Neural cell (in vitro differentiated cells): ENCODE results near the gene PLPP1. TPM values are rescaled to one million over a fixed set of nuclear protein-coding genes. Genes with fewer than 3 reads are reported as not detected.
"Not testable (repeated sequence)": the region's sequence is repeated elsewhere in the genome, so short reads cannot be mapped to it uniquely, and the experiment has no call there.

Experiments used
- H2AFZ ChIP-seq: fragments of 200-600, 300-800 bp; sonication (generic), shearing (Covaris generic); 2 replicates; pipeline ENCODE4 v1.6.0; 2014; ENCODE audit warnings: low read depth, mild to moderate bottlenecking, antibody characterized with exemption, low read length, moderate library complexity
- H3F3A ChIP-seq: fragments of 200-600 bp; shearing (Covaris generic); 2 replicates; pipeline ENCODE4 v1.6.1; 2016; ENCODE audit warnings: mild to moderate bottlenecking, moderate library complexity, mixed read lengths, antibody characterized with exemption, low read length; ENCODE audit not compliant: insufficient read depth, poor library complexity, severe bottlenecking
- H3K27ac ChIP-seq: fragments of 200-600, 300-800 bp; sonication (generic), shearing (Covaris generic); 2 replicates; pipeline ENCODE4 v1.5.1; 2014; ENCODE audit warnings: mild to moderate bottlenecking, low read length, moderate library complexity
- H3K27me3 ChIP-seq: fragments of 300-800, 200-600 bp; sonication (generic), shearing (Covaris generic); 2 replicates; pipeline ENCODE4 v1.6.0; 2014; ENCODE audit warnings: mild to moderate bottlenecking, low read depth, low read length, moderate library complexity; ENCODE audit not compliant: insufficient read depth
- H3K36me3 ChIP-seq: fragments of 300-800, 200-600 bp; sonication (generic), shearing (Covaris generic); 2 replicates; pipeline ENCODE4 v1.5.1; 2014; ENCODE audit warnings: mild to moderate bottlenecking, antibody characterized with exemption, low read length, moderate library complexity; ENCODE audit not compliant: insufficient read depth
- H3K4me2 ChIP-seq: fragments of 300-800, 200-600 bp; sonication (generic), shearing (Covaris generic); 2 replicates; pipeline ENCODE4 v1.6.0; 2014; ENCODE audit warnings: mild to moderate bottlenecking, low read length
- H3K4me3 ChIP-seq: fragments of 300-800, 200-600 bp; sonication (generic), shearing (Covaris generic); 2 replicates; pipeline ENCODE4 v1.5.1; 2014; ENCODE audit warnings: mild to moderate bottlenecking, low read length, moderate library complexity
- H3K79me2 ChIP-seq: fragments of 200-600 bp; shearing (Covaris generic); replicated peaks from 2 replicates; pipeline ENCODE4 v1.6.0; 2014; ENCODE audit warnings: mild to moderate bottlenecking, low read length, moderate library complexity; ENCODE audit not compliant: insufficient read depth
- H3K9ac ChIP-seq: fragments of 300-800, 200-600 bp; sonication (generic), shearing (Covaris generic); 2 replicates; pipeline ENCODE4 v1.6.1; 2016; ENCODE audit warnings: mild to moderate bottlenecking, low read length, mixed read lengths
- H3K9me2 ChIP-seq: fragments of 200-600 bp; shearing (Covaris generic); 2 replicates; pipeline ENCODE4 v1.6.1; 2016; ENCODE audit warnings: mild to moderate bottlenecking, low read length, mixed read lengths; ENCODE audit not compliant: insufficient read depth
- H3K9me3 ChIP-seq: fragments of 200-600, 300-800 bp; sonication (generic), shearing (Covaris generic); 2 replicates; pipeline ENCODE4 v1.6.1; 2016; ENCODE audit warnings: mild to moderate bottlenecking, mixed run types, low read length, moderate library complexity, mixed read lengths
- H4K20me1 ChIP-seq: fragments of 200-600 bp; shearing (Covaris generic); 2 replicates; pipeline ENCODE4 v1.6.1; 2016; ENCODE audit warnings: mild to moderate bottlenecking, mixed run types; ENCODE audit not compliant: insufficient read depth
- EP300 ChIP-seq: fragments of 450-650 bp; conservative IDR thresholded peaks from 2 replicates; pipeline ENCODE4 v1.6.1; 2014; ENCODE audit warnings: antibody characterized with exemption, mild to moderate bottlenecking, moderate library complexity; ENCODE audit not compliant: poor library complexity, severe bottlenecking
- EZH2 ChIP-seq: fragments of 200-600, 300-800 bp; shearing (Covaris generic), sonication (generic); IDR thresholded peaks from 2 replicates; pipeline ENCODE4 v1.6.1; 2014; ENCODE audit warnings: antibody characterized with exemption, low read length, borderline replicate concordance, mild to moderate bottlenecking; ENCODE audit not compliant: insufficient read depth, poor library complexity, severe bottlenecking
- MXI1 ChIP-seq: fragments of 450-650 bp; conservative IDR thresholded peaks from 2 replicates; pipeline ENCODE4 v1.6.1; 2014; ENCODE audit warnings: antibody characterized with exemption, mild to moderate bottlenecking; ENCODE audit not compliant: poor library complexity, severe bottlenecking
- POLR2AphosphoS5 ChIP-seq: IDR thresholded peaks from 2 replicates; pipeline ENCODE4 v1.6.1; 2012
- RAD21 ChIP-seq: fragments of 450-650 bp; conservative IDR thresholded peaks from 2 replicates; pipeline ENCODE4 v1.6.1; 2014; ENCODE audit warnings: antibody characterized with exemption, mild to moderate bottlenecking, moderate library complexity
- SMC3 ChIP-seq: fragments of 450-650 bp; conservative IDR thresholded peaks from 2 replicates; pipeline ENCODE4 v1.6.1; 2014; ENCODE audit warnings: antibody characterized with exemption, mild to moderate bottlenecking, moderate library complexity; ENCODE audit not compliant: poor library complexity
- TAF1 ChIP-seq: IDR thresholded peaks from 2 replicates; pipeline ENCODE4 v1.6.1; 2012; ENCODE audit warnings: low read depth
- polyA plus RNA-seq: library from polyadenylated mRNA; depleted of rRNA; stranded (reverse); fragments of >200 nt; gene quantifications from 2 replicates; pipeline ENCODE4 v1.2.3, GENCODE V29; 2014
- TF ChIP-seq, protein P1 (sequence below): IDR thresholded peaks from 2 replicates; pipeline ENCODE4 v1.6.1; 2012; ENCODE audit warnings: borderline replicate concordance
- TF ChIP-seq, protein P2 (sequence below): fragments of 450-650 bp; IDR thresholded peaks from 2 replicates; pipeline ENCODE4 v1.5.1; 2014; ENCODE audit warnings: antibody characterized with exemption, mild to moderate bottlenecking, moderate library complexity; ENCODE audit not compliant: poor library complexity, severe bottlenecking

The PLPP1 gene
- polyA plus RNA-seq, 1 donor from 2014 or later, result 33.9 TPM

- TF ChIP-seq, protein P1, sequence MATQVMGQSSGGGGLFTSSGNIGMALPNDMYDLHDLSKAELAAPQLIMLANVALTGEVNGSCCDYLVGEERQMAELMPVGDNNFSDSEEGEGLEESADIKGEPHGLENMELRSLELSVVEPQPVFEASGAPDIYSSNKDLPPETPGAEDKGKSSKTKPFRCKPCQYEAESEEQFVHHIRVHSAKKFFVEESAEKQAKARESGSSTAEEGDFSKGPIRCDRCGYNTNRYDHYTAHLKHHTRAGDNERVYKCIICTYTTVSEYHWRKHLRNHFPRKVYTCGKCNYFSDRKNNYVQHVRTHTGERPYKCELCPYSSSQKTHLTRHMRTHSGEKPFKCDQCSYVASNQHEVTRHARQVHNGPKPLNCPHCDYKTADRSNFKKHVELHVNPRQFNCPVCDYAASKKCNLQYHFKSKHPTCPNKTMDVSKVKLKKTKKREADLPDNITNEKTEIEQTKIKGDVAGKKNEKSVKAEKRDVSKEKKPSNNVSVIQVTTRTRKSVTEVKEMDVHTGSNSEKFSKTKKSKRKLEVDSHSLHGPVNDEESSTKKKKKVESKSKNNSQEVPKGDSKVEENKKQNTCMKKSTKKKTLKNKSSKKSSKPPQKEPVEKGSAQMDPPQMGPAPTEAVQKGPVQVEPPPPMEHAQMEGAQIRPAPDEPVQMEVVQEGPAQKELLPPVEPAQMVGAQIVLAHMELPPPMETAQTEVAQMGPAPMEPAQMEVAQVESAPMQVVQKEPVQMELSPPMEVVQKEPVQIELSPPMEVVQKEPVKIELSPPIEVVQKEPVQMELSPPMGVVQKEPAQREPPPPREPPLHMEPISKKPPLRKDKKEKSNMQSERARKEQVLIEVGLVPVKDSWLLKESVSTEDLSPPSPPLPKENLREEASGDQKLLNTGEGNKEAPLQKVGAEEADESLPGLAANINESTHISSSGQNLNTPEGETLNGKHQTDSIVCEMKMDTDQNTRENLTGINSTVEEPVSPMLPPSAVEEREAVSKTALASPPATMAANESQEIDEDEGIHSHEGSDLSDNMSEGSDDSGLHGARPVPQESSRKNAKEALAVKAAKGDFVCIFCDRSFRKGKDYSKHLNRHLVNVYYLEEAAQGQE, result no peak
- H2AFZ ChIP-seq, result no peak overlapping the region
- no peak overlapping the region for H3K4me2 ChIP-seq
- no peaks in the 10 kb centered on the region for H3K79me2 ChIP-seq
- H3K9me3 ChIP-seq, result no peaks in the 10 kb centered on the region
- H3K36me3 ChIP-seq, result no peaks in the 10 kb centered on the region
- H3K9me2 ChIP-seq, result no peaks in the 10 kb centered on the region
- H3K27me3 ChIP-seq, result no peaks in the 10 kb centered on the region
- H3K4me3 ChIP-seq, result no peak overlapping the region
- H3F3A ChIP-seq, result no peaks in the 10 kb centered on the region
- H3K27ac ChIP-seq, result no peak overlapping the region
- H3K9ac ChIP-seq, result no peak overlapping the region
- no peaks in the 10 kb centered on the region for H4K20me1 ChIP-seq
Measured at GRCh38 chr5:55540024-55540423, 5.3 kb upstream of the PLPP1 start.

- no peak overlapping the region for H3K4me2 ChIP-seq
- H2AFZ ChIP-seq, result no peak overlapping the region
- H3K27me3 ChIP-seq, result no peaks in the 10 kb centered on the region
- H3K9me3 ChIP-seq, result no peaks in the 10 kb centered on the region
- no peak overlapping the region for H3K9ac ChIP-seq
- no peaks in the 10 kb centered on the region for H3K79me2 ChIP-seq
- H3K27ac ChIP-seq, result no peak overlapping the region
- no peaks in the 10 kb centered on the region for H3K9me2 ChIP-seq
- no peaks in the 10 kb centered on the region for H3F3A ChIP-seq
- H3K4me3 ChIP-seq, result no peak overlapping the region
- H4K20me1 ChIP-seq, result no peaks in the 10 kb centered on the region
- TF ChIP-seq EP300 (no peak), RAD21 (no peak), EZH2 (no peak), SMC3 (no peak), MXI1 (no peak), POLR2AphosphoS5 (no peak), TAF1 (no peak)
- TF ChIP-seq, protein P1, result no peak
- TF ChIP-seq, protein P2, sequence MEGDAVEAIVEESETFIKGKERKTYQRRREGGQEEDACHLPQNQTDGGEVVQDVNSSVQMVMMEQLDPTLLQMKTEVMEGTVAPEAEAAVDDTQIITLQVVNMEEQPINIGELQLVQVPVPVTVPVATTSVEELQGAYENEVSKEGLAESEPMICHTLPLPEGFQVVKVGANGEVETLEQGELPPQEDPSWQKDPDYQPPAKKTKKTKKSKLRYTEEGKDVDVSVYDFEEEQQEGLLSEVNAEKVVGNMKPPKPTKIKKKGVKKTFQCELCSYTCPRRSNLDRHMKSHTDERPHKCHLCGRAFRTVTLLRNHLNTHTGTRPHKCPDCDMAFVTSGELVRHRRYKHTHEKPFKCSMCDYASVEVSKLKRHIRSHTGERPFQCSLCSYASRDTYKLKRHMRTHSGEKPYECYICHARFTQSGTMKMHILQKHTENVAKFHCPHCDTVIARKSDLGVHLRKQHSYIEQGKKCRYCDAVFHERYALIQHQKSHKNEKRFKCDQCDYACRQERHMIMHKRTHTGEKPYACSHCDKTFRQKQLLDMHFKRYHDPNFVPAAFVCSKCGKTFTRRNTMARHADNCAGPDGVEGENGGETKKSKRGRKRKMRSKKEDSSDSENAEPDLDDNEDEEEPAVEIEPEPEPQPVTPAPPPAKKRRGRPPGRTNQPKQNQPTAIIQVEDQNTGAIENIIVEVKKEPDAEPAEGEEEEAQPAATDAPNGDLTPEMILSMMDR, result no peak
- no peaks in the 10 kb centered on the region for H3K36me3 ChIP-seq
Measured at GRCh38 chr5:55538661-55539060, 3.9 kb upstream of the PLPP1 start.

DNA sequence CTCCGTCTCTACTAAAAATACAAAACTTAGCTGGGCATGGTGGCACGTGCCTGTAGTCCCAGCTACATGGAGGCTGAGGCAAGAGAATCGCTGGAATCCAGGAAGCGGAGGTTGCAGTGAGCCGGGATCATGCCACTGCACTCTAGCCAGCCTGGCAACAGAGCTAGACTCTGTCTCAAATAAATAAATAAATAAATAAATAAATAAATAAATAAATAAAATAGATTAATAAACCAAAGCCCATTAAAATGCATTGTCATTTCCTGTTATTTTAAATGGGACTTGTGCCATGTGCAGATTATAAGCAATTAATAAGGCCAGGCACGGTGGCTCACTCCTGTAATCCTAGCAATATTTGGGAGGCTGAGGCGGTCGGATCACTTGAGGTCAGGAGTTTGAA is 2.6 kb upstream of the PLPP1 start:
- H4K20me1 ChIP-seq, H3F3A ChIP-seq, H3K4me3 ChIP-seq, H3K9ac ChIP-seq, H3K4me2 ChIP-seq, H3K27me3 ChIP-seq, H3K9me2 ChIP-seq, H3K27ac ChIP-seq, H2AFZ ChIP-seq, H3K9me3 ChIP-seq, H3K36me3 ChIP-seq: not testable (repeated sequence)
- peaks cover 12% of the 10 kb centered on the region for H3K79me2 ChIP-seq
